Keratinocyte (primary cell): ENCODE data around the gene MYOD1.

Source experiments
- CTCF ChIP-seq, 3 experiments: IDR thresholded peaks in 1 of 3; conservative IDR thresholded peaks in 1 of 3; optimal IDR thresholded peaks in 1 of 3; 2 replicates in 2 of 3; 3 replicates in 1 of 3; pipeline versions ENCODE3 to v1.5.1; 2011; ENCODE audit warnings: low read length in 3 of 3, mild to moderate bottlenecking in 3 of 3, moderate library complexity in 2 of 3, control low read depth in 1 of 3, inconsistent platforms in 1 of 3; ENCODE audit not compliant: insufficient read depth in 2 of 3; ENCODE audit errors: extremely low read depth in 1 of 3
- EZH2 ChIP-seq: IDR thresholded peaks from one replicate; pipeline ENCODE4 v1.6.1; 2012; ENCODE audit warnings: inconsistent platforms, mild to moderate bottlenecking, low read length, moderate library complexity

GRCh38 chr11:17734418-17734911, 15.1 kb downstream of the MYOD1 start, which contains the start of gene KCNC1:
- TF ChIP-seq CTCF (optimal IDR thresholded peaks at IDR 0.05 in 1 of 3, IDR thresholded peaks at IDR 0.05 in 1 of 3, conservative IDR thresholded peaks at IDR 0.05 in 1 of 3; ENCODE audit: extremely low read depth in 1 of 3, insufficient read depth in 2 of 3, low read length in 3 of 3) (no peak), EZH2 (no peak)
